GM23338 (cell line): ENCODE measurements around the gene SLC25A11. TPM values are rescaled to one million over a fixed set of nuclear protein-coding genes. Genes with fewer than 3 reads are reported as not detected.

Experiments
- ATAC-seq: fragments of 200-7000 bp; cut with Tn5 transposase; 3 replicates; pipeline ENCODE4 v1.9.1; 2020
- DNase-seq: peaks from one replicate; pipeline ENCODE4 v3.0.0-alpha.2; 2015; ENCODE audit warnings: low spot score
- H2AFZ ChIP-seq: fragments of 200-600 bp; sonication (generic); 2 replicates; pipeline ENCODE4 v1.8.0; 2016; ENCODE audit warnings: antibody characterized with exemption, mild to moderate bottlenecking, moderate library complexity
- H3F3A ChIP-seq: fragments of 200-600 bp; sonication (generic); replicated peaks from 2 replicates; pipeline ENCODE4 v1.8.0; 2017; ENCODE audit warnings: antibody characterized with exemption, mixed run types, low read depth
- H3K27ac ChIP-seq: fragments of 200-600 bp; sonication (generic); 2 replicates; pipeline ENCODE4 v1.6.1; 2016; ENCODE audit warnings: low read depth
- H3K27me3 ChIP-seq: fragments of 200-600 bp; sonication (generic); 2 replicates; pipeline ENCODE4 v1.8.0; 2016; ENCODE audit warnings: mild to moderate bottlenecking, mixed run types, moderate library complexity; ENCODE audit not compliant: insufficient read depth
- H3K36me3 ChIP-seq: fragments of 200-600 bp; sonication (generic); 2 replicates; pipeline ENCODE4 v1.8.0; 2016; ENCODE audit warnings: mild to moderate bottlenecking; ENCODE audit not compliant: insufficient read depth
- H3K4me1 ChIP-seq: fragments of 200-600 bp; sonication (generic); 2 replicates; pipeline ENCODE4 v1.8.0; 2016; ENCODE audit warnings: mild to moderate bottlenecking, moderate library complexity; ENCODE audit not compliant: insufficient read depth
- H3K4me2 ChIP-seq: fragments of 200-600 bp; sonication (generic); 2 replicates; pipeline ENCODE4 v1.7.1; 2017; ENCODE audit warnings: mixed run types
- H3K4me3 ChIP-seq: fragments of 200-600 bp; sonication (generic); 2 replicates; pipeline ENCODE4 v1.6.1; 2016; ENCODE audit warnings: mixed run types
- H3K79me2 ChIP-seq: fragments of 200-600 bp; sonication (generic); replicated peaks from 2 replicates; pipeline ENCODE4 v1.8.0; 2017; ENCODE audit warnings: mild to moderate bottlenecking; ENCODE audit not compliant: insufficient read depth
- H3K9me2 ChIP-seq: fragments of 200-600 bp; sonication (generic); 2 replicates; pipeline ENCODE4 v1.8.0; 2017; ENCODE audit not compliant: insufficient read depth
- H4K20me1 ChIP-seq: fragments of 200-600 bp; sonication (generic); replicated peaks from 2 replicates; pipeline ENCODE4 v1.8.0; 2017; ENCODE audit warnings: mild to moderate bottlenecking; ENCODE audit not compliant: insufficient read depth
- H3K27ac Mint-ChIP-seq: 2 replicates; pipeline ENCODE4 v1.8.0; 2020; ENCODE audit warnings: inconsistent platforms, mild to moderate bottlenecking, moderate library complexity, mixed read lengths
- H3K27me3 Mint-ChIP-seq: 3 replicates; pipeline ENCODE4 v1.8.0; 2022; ENCODE audit warnings: low read depth, mild to moderate bottlenecking, moderate library complexity, mixed read lengths, inconsistent platforms; ENCODE audit not compliant: insufficient read depth, poor library complexity
- H3K36me3 Mint-ChIP-seq: 3 replicates; pipeline ENCODE4 v1.8.0; 2021; ENCODE audit warnings: low read depth, mild to moderate bottlenecking, inconsistent platforms, moderate library complexity, mixed read lengths
- H3K4me1 Mint-ChIP-seq: 3 replicates; pipeline ENCODE4 v1.8.0; 2020; ENCODE audit warnings: mild to moderate bottlenecking, inconsistent platforms, mixed read lengths
- H3K4me3 Mint-ChIP-seq: 3 replicates; pipeline ENCODE4 v1.8.0; 2021; ENCODE audit warnings: moderate library complexity, mild to moderate bottlenecking, inconsistent platforms, mixed read lengths
- H3K9me3 Mint-ChIP-seq: 3 replicates; pipeline ENCODE4 v1.8.0; 2020; ENCODE audit warnings: moderate library complexity, mild to moderate bottlenecking, inconsistent platforms, mixed read lengths
- CREB1 ChIP-seq: fragments of 250-450 bp; sonication (Bioruptor Pico); IDR thresholded peaks from 2 replicates; pipeline ENCODE4 v1.5.0; 2020; ENCODE audit warnings: low read depth, mild to moderate bottlenecking, moderate library complexity
- CTCF ChIP-seq, 2 experiments: fragments of 200-600 bp in 1 of 2; sonication (generic) in 1 of 2; conservative IDR thresholded peaks; 2 replicates each; pipeline versions ENCODE4 v1.5.1 to v1.6.1; 2016 to 2017; ENCODE audit warnings: antibody characterized with exemption in 2 of 2, low read depth in 2 of 2, mild to moderate bottlenecking in 2 of 2, moderate library complexity in 1 of 2
- ETS1 ChIP-seq: IDR thresholded peaks from 2 replicates; pipeline ENCODE4 v1.6.1; 2016; ENCODE audit warnings: antibody characterized with exemption
- EZH2 ChIP-seq: fragments of 200-600 bp; sonication (generic); IDR thresholded peaks from one replicate; pipeline ENCODE4 v1.8.0; 2017; ENCODE audit warnings: antibody characterized with exemption, mild to moderate bottlenecking, low read depth; ENCODE audit not compliant: unreplicated experiment
- EZH2phosphoT487 ChIP-seq: fragments of 200-600 bp; sonication (generic); IDR thresholded peaks from one replicate; pipeline ENCODE4 v1.8.1; 2018; ENCODE audit warnings: antibody characterized with exemption; ENCODE audit not compliant: unreplicated experiment
- JUNB ChIP-seq: IDR thresholded peaks from one replicate; pipeline ENCODE4 v1.6.1; 2016; ENCODE audit warnings: antibody characterized with exemption; ENCODE audit not compliant: unreplicated experiment
- NANOG ChIP-seq: IDR thresholded peaks from 2 replicates; pipeline ENCODE4 v1.6.1; 2016; ENCODE audit warnings: antibody characterized with exemption, borderline replicate concordance
- POLR2AphosphoS5 ChIP-seq: IDR thresholded peaks from 2 replicates; pipeline ENCODE4 v1.6.1; 2016; ENCODE audit warnings: antibody characterized with exemption, low read depth
- REST ChIP-seq: IDR thresholded peaks from one replicate; pipeline ENCODE4 v1.6.1; 2018; ENCODE audit warnings: antibody characterized with exemption; ENCODE audit not compliant: unreplicated experiment
- STAT1 ChIP-seq: IDR thresholded peaks from one replicate; pipeline ENCODE4 v1.6.1; 2016; ENCODE audit warnings: antibody characterized with exemption; ENCODE audit not compliant: unreplicated experiment
- ZNF114 ChIP-seq: fragments of 250-450 bp; sonication (Bioruptor Pico); IDR thresholded peaks from 2 replicates; pipeline ENCODE4 v1.5.0; 2020; ENCODE audit warnings: mild to moderate bottlenecking, moderate library complexity
- ZNF331 ChIP-seq: fragments of 250-450 bp; sonication (Bioruptor Pico); IDR thresholded peaks from 2 replicates; pipeline ENCODE4 v1.5.0; 2020; ENCODE audit warnings: low read depth, mild to moderate bottlenecking, moderate library complexity
- ZNF462 ChIP-seq: fragments of 250-450 bp; sonication (Bioruptor Pico); IDR thresholded peaks from 2 replicates; pipeline ENCODE4 v1.5.0; 2020; ENCODE audit warnings: mild to moderate bottlenecking, moderate library complexity
- polyA plus RNA-seq: library from polyadenylated mRNA; unstranded; fragments of >200 nt; fragmentation: Nextera tagmentation; extraction: Ambion mirVana; gene quantifications from 2 replicates; pipeline ENCODE4 v1.2.1, GENCODE V29; 2016
- total RNA-seq: library from RNA; depleted of rRNA; stranded (reverse); fragments of >200 nt; shearing (Covaris generic); gene quantifications from 2 replicates; pipeline ENCODE4 v1.2.3, GENCODE V29; 2014

SLC25A11 gene
- total and polyA plus RNA-seq, 2 experiments from 2014 or later = 37.8 to 73.6 TPM

GRCh38 chr17:4959261-4959965 lies 19.6 kb upstream of the SLC25A11 start:
- no peaks in the 10 kb centered on the region for H3K27me3 ChIP-seq
- no peaks in the 10 kb centered on the region for H3F3A ChIP-seq
- H3K4me1 ChIP-seq = peaks cover 15% of the 10 kb centered on the region
- Mint-ChIP-seq H3K36me3 (peaks cover 42% of the 10 kb centered on the region), H3K27ac (no peak overlapping the region), H3K27me3 (peaks cover 14% of the 10 kb centered on the region), H3K4me3 (no peak overlapping the region), H3K4me1 (peaks cover 20% of the 10 kb centered on the region), H3K9me3 (peaks cover 6% of the 10 kb centered on the region; the same call in 2 of the 3 replicates)
- peaks cover 4% of the 10 kb centered on the region for H3K79me2 ChIP-seq
- ATAC-seq (no peak; the same call in 2 of the 3 replicates), DNase-seq (no peak)
- H3K27ac ChIP-seq = no peak overlapping the region
- H3K9me2 ChIP-seq = no peaks in the 10 kb centered on the region
- H3K4me2 ChIP-seq = no peak overlapping the region
- H4K20me1 ChIP-seq = no peaks in the 10 kb centered on the region; the same call in none of the 2 replicates
- TF ChIP-seq ZNF462 (CRISPR knock-in tag) (no peak), EZH2 (no peak), EZH2phosphoT487 (no peak), CTCF (conservative IDR thresholded peaks at IDR 0.05; ENCODE audit: low read depth in 2 of 2) (no peak), ZNF114 (CRISPR knock-in tag) (no peak), ZNF331 (no peak), STAT1 (no peak), ETS1 (no peak), NANOG (no peak), JUNB (no peak), POLR2AphosphoS5 (no peak), REST (no peak), CREB1 (CRISPR knock-in tag) (no peak)
- H2AFZ ChIP-seq = no peak overlapping the region
- H3K36me3 ChIP-seq = no peaks in the 10 kb centered on the region
- no peak overlapping the region for H3K4me3 ChIP-seq
